Activated naive CD8-positive, alpha-beta T cell treated with anti-CD3 and anti-CD28 coated beads for 36 hours (primary cell): ENCODE results near the gene DOCK11. TPM values are rescaled to one million over a fixed set of nuclear protein-coding genes. Genes with fewer than 3 reads are reported as not detected.
"Not testable (repeated sequence)": the region's sequence is repeated elsewhere in the genome, so short reads cannot be mapped to it uniquely, and the experiment has no call there.

Source experiments
- DNase-seq: peaks from one replicate; pipeline ENCODE4 v3.0.0; 2021
- H3K27ac Mint-ChIP-seq: one replicate; pipeline ENCODE4 v1.8.0; 2022; ENCODE audit warnings: mild to moderate bottlenecking, moderate library complexity, mixed read lengths
- H3K27me3 Mint-ChIP-seq: one replicate; pipeline ENCODE4 v1.8.0; 2022; ENCODE audit warnings: mild to moderate bottlenecking, mixed read lengths
- H3K36me3 Mint-ChIP-seq: one replicate; pipeline ENCODE4 v1.8.0; 2021; ENCODE audit warnings: mild to moderate bottlenecking, mixed read lengths
- H3K4me1 Mint-ChIP-seq: one replicate; pipeline ENCODE4 v1.8.0; 2021; ENCODE audit warnings: mixed read lengths
- H3K4me3 Mint-ChIP-seq: one replicate; pipeline ENCODE4 v1.8.0; 2022; ENCODE audit warnings: mild to moderate bottlenecking, moderate library complexity, mixed read lengths
- H3K9me3 Mint-ChIP-seq: one replicate; pipeline ENCODE4 v1.8.0; 2022; ENCODE audit warnings: mixed read lengths
- total RNA-seq, 2 experiments: library from RNA; stranded (reverse); gene quantifications; one replicate each; pipeline ENCODE4 v1.2.3, GENCODE V29; 2021

The DOCK11 gene
- total RNA-seq, 2 experiments from 2014 or later = 44.7 to 47.3 TPM

GRCh38 chrX:118564498-118564897, 68.9 kb downstream of the DOCK11 start:
- peaks cover 31% of the 10 kb centered on the region for H3K4me1 Mint-ChIP-seq
- no peaks in the 10 kb centered on the region for H3K9me3 Mint-ChIP-seq
- H3K27me3 Mint-ChIP-seq = no peaks in the 10 kb centered on the region
- no peak overlapping the region for H3K4me3 Mint-ChIP-seq
- H3K27ac Mint-ChIP-seq = peak overlapping the region; percentile 78
- no peak for DNase-seq
- peaks cover 18% of the 10 kb centered on the region for H3K36me3 Mint-ChIP-seq

DNA sequence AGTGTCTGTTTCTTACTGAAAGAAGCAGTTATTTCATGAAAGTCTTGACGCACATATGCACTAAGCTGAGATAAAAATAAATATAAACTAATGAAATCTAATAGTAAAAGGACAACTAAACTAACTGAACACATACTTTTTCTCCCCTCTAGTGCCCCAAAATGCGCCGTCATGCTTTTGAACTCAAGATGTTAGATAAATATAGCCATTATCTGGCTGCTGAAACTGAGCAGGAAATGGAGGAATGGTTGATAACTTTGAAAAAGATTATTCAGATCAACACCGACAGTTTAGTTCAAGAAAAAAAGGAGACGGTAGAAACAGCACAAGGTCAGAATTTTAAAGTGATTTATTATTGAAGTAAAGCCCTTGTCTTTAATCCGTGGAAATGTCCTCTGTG, 70.2 kb downstream of the DOCK11 start:
- H3K27ac Mint-ChIP-seq = no peak overlapping the region
- H3K4me1 Mint-ChIP-seq = peaks cover 37% of the 10 kb centered on the region

GRCh38 chrX:118566359-118566758, 70.7 kb downstream of the DOCK11 start:
- Mint-ChIP-seq H3K9me3 (no peaks in the 10 kb centered on the region), H3K4me1 (peaks cover 40% of the 10 kb centered on the region), H3K36me3 (peaks cover 30% of the 10 kb centered on the region), H3K4me3 (no peak overlapping the region), H3K27ac (no peak overlapping the region), H3K27me3 (no peaks in the 10 kb centered on the region)
- no peak for DNase-seq

More for the DNA sequence above, 70.2 kb downstream of the DOCK11 start:
- no peak for DNase-seq
- H3K9me3 Mint-ChIP-seq = no peaks in the 10 kb centered on the region
- no peak overlapping the region for H3K4me3 Mint-ChIP-seq
- no peaks in the 10 kb centered on the region for H3K27me3 Mint-ChIP-seq
- peaks cover 26% of the 10 kb centered on the region for H3K36me3 Mint-ChIP-seq

GRCh38 chrX:118569676-118570075, 74.1 kb downstream of the DOCK11 start:
- peak overlapping the region; percentile 77 for H3K27ac Mint-ChIP-seq
- H3K36me3 Mint-ChIP-seq = peaks cover 26% of the 10 kb centered on the region
- DNase-seq = peak; percentile 26
- H3K9me3 Mint-ChIP-seq = no peaks in the 10 kb centered on the region
- H3K4me3 Mint-ChIP-seq = no peak overlapping the region
- H3K4me1 Mint-ChIP-seq = peaks cover 24% of the 10 kb centered on the region
- no peaks in the 10 kb centered on the region for H3K27me3 Mint-ChIP-seq

GRCh38 chrX:118570209-118570608, 74.6 kb downstream of the DOCK11 start:
- DNase-seq = no peak
- Mint-ChIP-seq H3K4me1 (peaks cover 24% of the 10 kb centered on the region), H3K27me3 (no peaks in the 10 kb centered on the region), H3K36me3 (peaks cover 26% of the 10 kb centered on the region), H3K27ac (peak overlapping the region; percentile 77), H3K9me3 (no peaks in the 10 kb centered on the region), H3K4me3 (no peak overlapping the region)

DNA sequence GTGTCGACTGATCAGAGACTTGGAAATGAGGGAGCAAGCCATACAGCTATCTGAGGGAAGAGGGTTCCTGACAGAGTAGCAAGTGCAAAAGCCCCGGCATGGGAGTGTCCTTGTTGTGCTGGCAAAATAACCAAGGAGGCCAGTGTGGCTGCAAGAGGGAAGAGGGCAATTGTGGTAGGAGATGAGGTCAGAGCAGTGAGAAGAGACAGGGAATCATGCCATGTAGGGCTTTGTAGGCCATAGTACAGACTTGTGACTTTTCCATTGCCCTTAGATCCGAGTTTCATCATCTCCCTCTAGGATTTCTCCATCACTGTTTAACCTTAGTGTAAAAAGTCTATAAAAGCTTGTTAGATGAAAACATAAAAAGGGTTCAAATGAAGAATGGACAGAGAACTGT, 76.2 kb downstream of the DOCK11 start:
- H3K27me3 Mint-ChIP-seq = no peaks in the 10 kb centered on the region
- H3K36me3 Mint-ChIP-seq = peaks cover 25% of the 10 kb centered on the region
- H3K4me3 Mint-ChIP-seq = no peak overlapping the region
- no peaks in the 10 kb centered on the region for H3K9me3 Mint-ChIP-seq
- no peak for DNase-seq
- H3K27ac Mint-ChIP-seq = no peak overlapping the region
- peaks cover 19% of the 10 kb centered on the region for H3K4me1 Mint-ChIP-seq

- H3K27ac Mint-ChIP-seq = no peak overlapping the region
- H3K36me3 Mint-ChIP-seq = peaks cover 18% of the 10 kb centered on the region
- peaks cover 12% of the 10 kb centered on the region for H3K4me1 Mint-ChIP-seq
- DNase-seq = no peak
- H3K9me3 Mint-ChIP-seq = no peaks in the 10 kb centered on the region
- no peak overlapping the region for H3K4me3 Mint-ChIP-seq
- H3K27me3 Mint-ChIP-seq = no peaks in the 10 kb centered on the region
Measured at GRCh38 chrX:118574666-118575065, 79.1 kb downstream of the DOCK11 start.

GRCh38 chrX:118577041-118577440, 81.4 kb downstream of the DOCK11 start:
- Mint-ChIP-seq H3K4me1 (no peaks in the 10 kb centered on the region), H3K9me3 (no peaks in the 10 kb centered on the region), H3K4me3 (no peak overlapping the region), H3K27me3 (no peaks in the 10 kb centered on the region), H3K36me3 (peaks cover 8% of the 10 kb centered on the region), H3K27ac (no peak overlapping the region)
- no peak for DNase-seq

- Mint-ChIP-seq H3K4me3 (no peak overlapping the region), H3K27me3 (no peaks in the 10 kb centered on the region), H3K4me1 (no peaks in the 10 kb centered on the region), H3K27ac (no peak overlapping the region), H3K9me3 (peaks cover 2% of the 10 kb centered on the region), H3K36me3 (peaks cover 13% of the 10 kb centered on the region)
- no peak for DNase-seq
Measured at GRCh38 chrX:118579417-118579816, 83.8 kb downstream of the DOCK11 start.

GRCh38 chrX:118582926-118583325, 87.3 kb downstream of the DOCK11 start:
- not testable (repeated sequence) for H3K4me1 Mint-ChIP-seq, H3K27ac Mint-ChIP-seq, DNase-seq, H3K4me3 Mint-ChIP-seq, H3K9me3 Mint-ChIP-seq, H3K27me3 Mint-ChIP-seq
- H3K36me3 Mint-ChIP-seq = peaks cover 16% of the 10 kb centered on the region

- H3K27ac Mint-ChIP-seq = no peak overlapping the region
- no peak for DNase-seq
- H3K36me3 Mint-ChIP-seq = peaks cover 16% of the 10 kb centered on the region
- H3K4me3 Mint-ChIP-seq = no peak overlapping the region
- H3K4me1 Mint-ChIP-seq = no peaks in the 10 kb centered on the region
- H3K9me3 Mint-ChIP-seq = peaks cover 2% of the 10 kb centered on the region
- no peaks in the 10 kb centered on the region for H3K27me3 Mint-ChIP-seq
Measured at GRCh38 chrX:118583781-118584180, 88.2 kb downstream of the DOCK11 start.

DNA sequence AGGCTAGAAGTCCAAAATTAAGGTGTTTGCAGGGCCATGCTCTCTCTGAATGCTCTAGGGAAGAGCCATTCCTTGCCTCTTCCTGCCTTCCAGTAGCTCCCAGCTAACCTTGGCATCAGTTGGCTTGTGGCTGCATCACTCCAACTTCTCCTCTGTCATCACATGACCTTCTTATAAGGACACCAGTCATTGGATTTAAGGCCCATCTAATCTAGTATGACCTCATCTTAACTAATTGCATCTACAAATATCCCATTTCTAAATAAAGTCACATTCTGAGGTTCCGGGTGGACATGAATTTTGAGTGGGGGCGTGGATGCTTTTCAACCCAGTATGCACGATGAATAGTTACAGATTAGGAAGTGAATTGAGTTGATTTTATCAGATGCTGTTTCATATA, 89.7 kb downstream of the DOCK11 start:
- H3K4me1 Mint-ChIP-seq = no peaks in the 10 kb centered on the region
- H3K36me3 Mint-ChIP-seq = peaks cover 16% of the 10 kb centered on the region
- no peak for DNase-seq
- no peaks in the 10 kb centered on the region for H3K27me3 Mint-ChIP-seq
- peaks cover 2% of the 10 kb centered on the region for H3K9me3 Mint-ChIP-seq
- no peak overlapping the region for H3K4me3 Mint-ChIP-seq
- no peak overlapping the region for H3K27ac Mint-ChIP-seq

- H3K9me3 Mint-ChIP-seq, H3K4me1 Mint-ChIP-seq, DNase-seq, H3K27ac Mint-ChIP-seq, H3K4me3 Mint-ChIP-seq, H3K27me3 Mint-ChIP-seq: not testable (repeated sequence)
- H3K36me3 Mint-ChIP-seq = peaks cover 17% of the 10 kb centered on the region
Measured at GRCh38 chrX:118586206-118586605, 90.6 kb downstream of the DOCK11 start.

DNA sequence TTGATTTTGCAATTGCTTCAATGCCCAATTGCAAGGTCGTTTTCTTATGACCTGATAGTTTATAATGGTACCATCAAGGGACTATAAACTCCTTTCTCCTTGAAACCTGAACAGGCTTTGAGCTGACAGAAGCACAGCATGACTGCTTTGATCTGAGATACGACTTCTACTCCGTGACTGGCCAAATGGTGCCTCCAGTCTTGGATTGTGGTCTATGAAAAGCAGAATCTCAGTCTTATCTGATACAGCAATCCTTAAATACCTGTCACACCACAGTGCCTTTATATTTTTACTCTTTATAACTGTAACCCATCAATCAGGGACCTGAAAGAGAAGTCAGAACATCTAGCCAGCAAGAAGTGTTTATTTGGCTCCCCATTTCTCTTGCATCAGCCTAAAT, 93.1 kb downstream of the DOCK11 start:
- Mint-ChIP-seq H3K4me3 (no peak overlapping the region), H3K27ac (peak overlapping the region; percentile 29), H3K36me3 (peaks cover 13% of the 10 kb centered on the region), H3K9me3 (no peaks in the 10 kb centered on the region), H3K27me3 (no peaks in the 10 kb centered on the region), H3K4me1 (peaks cover 3% of the 10 kb centered on the region)
- DNase-seq = no peak

DNA sequence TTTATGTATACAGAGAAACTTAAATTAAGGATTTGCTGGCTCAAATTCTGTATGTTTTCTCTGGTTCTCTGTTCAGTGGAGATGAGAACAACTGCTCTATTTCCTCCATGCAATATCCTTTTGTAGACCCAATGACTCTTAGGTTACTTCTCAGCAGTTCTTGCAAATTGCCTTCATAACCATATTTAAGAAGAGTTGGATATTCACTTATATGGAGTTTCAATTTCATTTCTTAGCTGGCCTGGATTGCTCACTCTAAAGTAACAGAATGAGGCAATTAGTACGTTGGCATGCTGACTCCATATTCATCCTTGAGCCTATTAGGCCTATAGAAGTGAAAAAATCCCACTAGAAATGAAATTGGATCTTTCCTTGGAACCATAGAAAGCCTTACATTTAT, 93.6 kb downstream of the DOCK11 start:
- no peaks in the 10 kb centered on the region for H3K27me3 Mint-ChIP-seq
- peak overlapping the region; percentile 29 for H3K27ac Mint-ChIP-seq
- H3K4me1 Mint-ChIP-seq = peaks cover 3% of the 10 kb centered on the region
- no peak for DNase-seq
- H3K9me3 Mint-ChIP-seq = no peaks in the 10 kb centered on the region
- no peak overlapping the region for H3K4me3 Mint-ChIP-seq
- peaks cover 13% of the 10 kb centered on the region for H3K36me3 Mint-ChIP-seq

GRCh38 chrX:118593407-118593806, 97.8 kb downstream of the DOCK11 start:
- H3K9me3 Mint-ChIP-seq = no peaks in the 10 kb centered on the region
- peaks cover 10% of the 10 kb centered on the region for H3K36me3 Mint-ChIP-seq

More at GRCh38 chrX:118593407-118593806, 97.8 kb downstream of the DOCK11 start:
- Mint-ChIP-seq H3K4me3 (no peak overlapping the region), H3K4me1 (peaks cover 7% of the 10 kb centered on the region), H3K27me3 (no peaks in the 10 kb centered on the region), H3K27ac (peak overlapping the region; percentile 31)
- no peak for DNase-seq
